Stimulated activated CD4-positive, alpha-beta T cell treated with anti-CD3 and anti-CD28 coated beads, Interleukin-4, amount 100 ng/mL, for 4 hours (primary cell): ENCODE results near the gene MINDY3.
"Not testable (repeated sequence)": the region's sequence is repeated elsewhere in the genome, so short reads cannot be mapped to it uniquely, and the experiment has no call there.

Experiments used
- DNase-seq, 2 experiments: peaks; one replicate each; pipeline ENCODE4 v3.0.0-alpha.2; 2020

MINDY3 gene

DNA sequence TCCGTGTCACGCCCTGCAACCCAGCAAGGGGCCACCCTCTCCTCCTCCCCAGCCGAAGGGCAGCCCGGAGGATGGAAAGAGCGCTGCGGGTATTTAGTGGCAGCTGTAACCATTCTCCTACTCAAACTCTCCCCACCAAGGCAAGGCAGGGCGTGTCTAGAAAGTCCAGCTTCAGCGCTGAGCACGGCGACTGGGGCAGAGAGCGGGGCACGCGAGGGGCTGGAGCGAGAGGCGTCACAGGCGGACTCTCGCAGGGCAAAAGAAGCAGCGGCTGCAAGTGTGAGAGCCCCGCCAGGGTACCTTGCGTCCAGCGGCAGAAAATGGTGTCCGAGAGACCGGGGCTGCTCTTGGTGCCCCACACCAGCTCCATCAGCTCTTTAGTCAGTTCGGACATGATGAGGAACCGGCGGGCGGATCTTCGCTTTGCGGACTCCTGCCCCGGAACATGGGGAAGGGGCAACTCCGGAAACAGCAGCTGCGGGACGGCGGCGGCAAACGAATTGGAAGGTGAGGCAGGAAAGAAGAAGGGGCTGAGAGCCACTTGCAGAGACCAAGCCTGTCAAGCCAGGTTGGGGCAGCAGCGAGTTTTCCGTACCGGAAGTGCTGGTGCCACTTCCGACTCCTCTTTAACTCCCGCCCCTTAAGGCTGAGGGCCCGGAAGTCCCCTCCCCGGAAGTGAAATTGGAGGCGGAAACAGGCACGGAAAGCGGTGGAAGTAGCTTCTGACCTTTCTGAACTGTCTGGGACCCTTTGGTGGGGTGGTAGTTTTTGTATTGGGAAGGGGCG, at the start of gene MINDY3:
Gene MINDY3, minus strand, starts transcription at position 602 of the 786 bp plus-strand sequence. Its CDS starts 208 bp downstream, at position 394.
- peak; percentile 73 to 82 for DNase-seq

DNA sequence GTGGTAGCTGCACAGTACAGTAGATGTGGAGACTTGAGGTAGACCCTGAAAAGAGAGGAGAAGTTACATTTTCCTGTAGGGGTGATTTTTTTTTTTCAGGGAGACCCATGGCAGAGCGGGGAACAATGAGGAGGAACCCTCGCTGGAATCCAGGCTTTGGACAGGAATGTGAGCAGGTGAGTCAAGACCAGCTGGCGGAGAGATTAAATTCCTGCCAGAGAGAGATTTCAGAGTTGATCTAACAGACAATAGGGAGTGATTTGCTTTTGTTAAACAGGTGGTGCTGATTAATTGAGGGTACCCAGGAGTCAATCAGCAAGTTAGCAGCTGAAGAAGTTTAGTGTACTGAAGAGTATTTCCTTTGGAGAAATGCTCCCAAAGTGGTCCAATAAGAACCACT, 41.6 kb upstream of the MINDY3 start:
- no peak for DNase-seq

DNA sequence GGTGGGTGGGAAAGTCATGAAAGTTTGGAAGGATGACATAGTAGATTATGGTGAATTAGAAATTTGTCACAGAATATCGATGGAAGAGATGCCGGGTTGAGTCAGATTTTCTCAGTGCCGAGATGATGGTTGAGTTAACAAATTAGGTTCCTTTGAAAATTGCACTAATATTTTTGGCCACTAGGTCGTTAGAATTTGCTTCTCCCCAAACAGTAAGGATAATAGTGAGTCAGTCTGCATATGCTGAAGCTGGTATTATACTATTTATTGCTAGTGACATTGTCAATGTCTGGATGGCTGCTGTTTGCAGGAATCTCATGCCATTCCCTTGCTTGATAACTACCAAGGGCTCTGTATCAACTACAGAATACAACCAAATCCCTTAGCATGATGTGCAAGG, 37.7 kb upstream of the MINDY3 start:
- no peak for DNase-seq

DNA sequence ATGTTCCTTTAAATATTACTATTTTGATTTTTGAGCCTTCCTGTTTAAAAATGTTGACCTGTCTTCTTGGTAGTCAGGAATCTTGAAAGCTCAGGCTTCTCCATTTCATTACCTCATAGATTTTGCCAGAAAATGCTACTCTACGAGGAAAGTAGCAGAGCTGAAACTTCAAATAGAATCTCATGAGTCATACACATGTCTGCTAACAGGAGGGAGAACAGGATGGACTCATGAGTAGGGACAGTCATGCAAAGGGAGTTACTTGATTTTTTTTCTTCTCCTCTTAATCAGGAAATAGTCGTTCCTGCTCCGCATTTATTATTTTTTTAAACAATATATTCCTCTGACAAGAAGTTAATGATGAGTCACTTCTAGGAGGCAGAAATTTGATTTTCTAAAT, 37.0 kb upstream of the MINDY3 start:
- DNase-seq = no peak

DNA sequence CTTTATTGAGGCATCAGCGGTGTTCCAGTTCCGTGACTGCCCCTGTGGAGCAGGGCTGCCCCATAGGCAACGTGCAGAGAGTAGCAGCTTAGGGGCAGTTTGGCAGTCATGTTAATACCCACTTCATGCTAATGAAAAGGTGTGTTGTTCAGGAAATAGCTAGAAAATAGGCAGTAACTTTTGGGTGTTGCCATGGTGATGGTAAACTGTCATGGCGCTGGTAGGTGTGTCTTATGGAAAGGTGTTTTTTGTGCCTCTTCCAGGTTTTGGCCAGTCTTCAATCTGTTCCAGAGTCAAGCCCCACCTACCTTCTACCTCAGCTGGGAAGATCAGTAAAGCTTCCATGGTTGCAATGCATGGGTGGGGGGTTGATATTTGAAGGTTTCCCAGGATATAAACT, 36.3 kb upstream of the MINDY3 start:
- no peak for DNase-seq

DNA sequence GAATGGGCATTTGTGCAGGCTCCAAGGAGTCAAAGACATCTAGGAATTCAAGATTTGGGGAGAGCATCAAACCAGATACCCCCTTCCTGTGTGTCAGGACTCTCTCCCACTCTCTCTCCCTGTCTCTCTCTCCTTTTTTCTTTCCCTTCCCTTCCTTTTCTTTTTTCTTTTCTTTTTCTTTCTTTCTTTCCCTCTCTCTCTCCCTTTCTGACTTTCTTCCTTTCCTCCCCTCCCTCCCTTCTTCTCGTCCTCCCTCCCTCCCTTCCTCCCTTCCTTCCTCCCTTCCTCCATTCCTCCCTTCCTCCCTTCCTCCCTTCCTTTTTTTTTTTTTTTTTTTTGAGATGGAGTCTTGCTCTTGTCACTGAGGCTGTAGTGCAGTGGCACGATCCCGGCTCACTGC, 24.1 kb upstream of the MINDY3 start:
- no peak for DNase-seq

DNA sequence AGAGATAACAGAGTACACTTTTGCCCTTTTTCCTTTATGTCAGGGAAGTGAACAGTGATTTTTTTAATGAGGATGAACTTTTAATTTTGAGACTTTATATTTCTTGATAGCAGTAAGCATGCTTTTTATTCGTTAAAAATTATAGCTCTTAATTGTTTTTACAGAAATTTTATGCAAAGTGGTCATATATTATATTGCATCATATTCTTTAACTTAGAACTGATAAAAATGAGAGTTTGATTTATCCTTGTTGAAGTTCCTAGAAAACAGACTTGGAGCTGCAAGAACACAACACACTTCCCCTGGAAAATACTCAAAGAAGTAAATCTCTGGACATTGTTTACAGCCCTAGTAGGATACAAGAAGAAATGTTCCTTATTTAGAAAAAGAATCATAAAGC, 21.2 kb upstream of the MINDY3 start:
- DNase-seq = no peak

DNA sequence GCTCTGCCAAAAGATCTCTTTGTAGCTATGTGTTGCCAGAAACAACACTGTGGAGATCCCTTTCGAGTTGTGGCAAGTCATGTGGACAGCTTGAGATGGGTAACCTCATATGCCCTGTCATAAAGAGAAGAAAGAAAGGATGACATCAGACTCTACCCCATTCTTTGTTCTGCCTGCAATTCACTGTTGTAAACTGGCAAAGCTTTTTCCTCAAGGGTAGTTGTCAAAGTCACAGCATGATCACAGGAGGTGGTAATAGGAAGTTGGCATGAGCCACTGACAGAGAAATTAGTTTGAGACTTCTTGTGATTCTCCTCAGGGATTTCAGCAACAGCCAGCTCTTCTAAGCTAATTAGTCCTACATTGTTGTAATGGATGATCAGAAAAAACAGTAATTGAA, 19.4 kb upstream of the MINDY3 start:
- no peak for DNase-seq

DNA sequence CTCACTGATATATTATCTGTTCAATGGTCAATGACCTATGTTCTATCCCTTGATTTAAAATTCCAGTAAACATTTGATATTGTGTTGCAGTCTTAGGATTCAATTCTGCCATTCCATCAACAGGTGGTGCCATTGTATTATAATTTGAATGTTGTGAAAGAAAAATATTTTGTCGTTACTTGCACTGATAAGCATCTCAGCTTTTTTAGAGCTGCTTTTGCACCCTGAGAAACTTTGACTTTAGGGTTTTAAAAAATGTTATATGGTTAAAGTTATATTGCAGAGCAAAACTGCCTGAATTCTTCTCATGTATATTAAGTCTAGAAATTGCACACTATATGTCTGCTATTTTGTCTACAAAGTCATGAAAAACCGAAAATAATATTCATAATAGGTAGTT, 18.8 kb upstream of the MINDY3 start:
- DNase-seq = no peak

DNA sequence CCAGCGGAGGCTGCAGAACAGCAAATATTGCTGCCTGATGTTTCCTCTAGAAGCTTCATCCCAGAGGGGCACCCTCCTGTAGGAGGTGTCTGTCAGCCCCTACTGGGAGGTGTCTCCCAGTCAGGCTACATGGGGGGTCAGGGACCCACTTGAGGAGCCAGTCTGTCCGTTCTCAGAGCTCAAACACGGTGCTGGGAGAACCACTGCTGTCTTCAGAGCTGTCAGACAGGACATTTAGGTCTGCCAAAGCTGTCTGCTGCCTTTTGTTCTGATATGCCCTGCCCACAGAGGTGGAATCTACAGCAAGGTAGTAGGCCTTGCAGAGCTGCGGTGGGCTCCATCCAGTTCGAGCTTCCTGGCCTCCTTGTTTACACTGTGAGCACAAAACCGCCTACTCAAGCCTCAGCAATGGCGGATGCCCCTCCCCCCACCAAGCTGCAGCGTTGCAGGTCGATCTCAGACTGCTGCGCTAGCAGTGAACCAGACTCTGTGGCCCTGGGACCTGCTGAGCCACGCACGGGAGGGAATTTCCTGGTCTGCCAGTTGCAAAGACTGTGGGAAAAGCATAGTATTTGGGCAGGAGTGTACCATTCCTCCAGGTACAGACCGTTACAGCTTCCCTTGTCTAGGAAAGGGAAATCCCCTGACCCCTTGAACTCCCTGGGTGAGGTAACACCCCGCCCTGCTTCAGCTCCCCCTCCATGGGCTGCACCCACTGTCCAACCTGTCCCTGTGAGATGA, 17.7 kb upstream of the MINDY3 start:
- no peak for DNase-seq

DNA sequence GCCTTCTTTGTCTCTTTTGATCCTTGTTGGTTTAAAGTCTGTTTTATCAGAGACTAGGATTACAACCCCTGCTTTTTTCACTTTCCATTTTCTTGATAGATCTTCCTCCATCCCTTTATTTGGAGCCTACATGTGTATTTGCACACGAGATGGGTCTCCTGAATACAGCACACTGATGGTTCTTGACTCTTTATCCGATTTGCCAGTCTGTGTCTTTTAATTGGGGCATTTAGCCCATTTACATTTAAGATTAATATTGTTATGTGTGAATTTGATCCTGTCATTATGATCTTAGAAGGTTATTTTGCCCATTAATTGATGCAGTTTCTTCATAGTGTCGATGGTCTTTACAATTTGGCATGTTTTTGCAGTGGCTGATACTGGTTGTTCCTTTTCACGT, 16.0 kb upstream of the MINDY3 start:
- DNase-seq = not testable (repeated sequence)

DNA sequence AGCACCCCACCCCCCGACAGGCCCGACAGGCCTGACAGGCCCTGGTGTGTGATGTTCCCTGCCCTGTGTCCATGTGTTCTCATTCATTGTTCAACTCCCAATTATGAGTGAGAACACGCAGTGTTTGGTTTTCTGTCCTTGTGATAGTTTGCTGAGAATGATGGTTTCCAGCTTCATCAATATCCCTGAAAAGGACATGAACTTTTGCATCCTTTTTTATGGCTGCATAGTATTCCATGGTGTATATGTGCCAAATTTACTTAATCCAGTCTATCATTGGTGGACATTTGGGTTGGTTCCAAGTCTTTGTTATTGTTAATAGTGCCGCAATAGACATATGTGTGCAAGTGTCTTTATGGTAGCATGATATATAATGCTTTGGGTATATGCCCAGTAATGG, 12.3 kb upstream of the MINDY3 start:
- DNase-seq = not testable (repeated sequence)

DNA sequence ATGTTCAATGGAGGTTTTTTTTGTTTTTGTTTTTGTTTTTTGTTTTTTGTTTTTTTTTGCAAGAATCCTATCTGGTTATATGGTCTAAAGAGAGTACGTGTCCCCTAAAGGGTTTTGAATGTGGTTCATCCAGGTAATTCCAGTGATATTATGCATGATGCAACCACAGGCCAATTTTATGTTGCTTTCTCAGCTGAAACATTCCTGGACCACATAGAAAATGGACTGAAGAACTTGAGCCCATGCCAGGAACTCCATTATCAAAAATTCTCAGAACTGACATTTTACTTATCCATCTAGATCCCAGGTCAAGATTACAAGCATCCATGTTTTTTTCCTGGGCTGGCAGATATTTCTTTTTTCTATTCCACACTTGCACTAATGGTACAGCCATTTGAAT, 11.5 kb upstream of the MINDY3 start:
- DNase-seq = no peak

DNA sequence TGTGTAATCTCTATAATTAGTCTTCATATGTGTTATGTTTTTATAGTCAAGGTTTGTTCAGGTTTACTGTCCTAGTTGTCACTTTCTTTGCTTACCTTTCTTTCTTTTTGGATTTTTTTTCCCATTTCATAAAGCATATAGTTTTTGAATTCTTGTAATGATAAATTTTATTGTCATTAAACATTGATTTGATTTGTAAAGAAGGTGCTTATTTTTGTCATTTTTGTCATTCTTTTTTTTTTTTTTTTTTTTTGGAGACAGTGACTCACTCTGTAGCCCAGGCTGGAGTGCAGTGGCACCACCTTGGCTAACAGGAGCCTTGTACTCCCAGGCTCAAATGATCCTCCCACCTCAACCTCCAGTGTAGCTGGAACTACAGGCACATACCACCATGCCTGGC, 9.6 kb upstream of the MINDY3 start:
- no peak for DNase-seq

DNA sequence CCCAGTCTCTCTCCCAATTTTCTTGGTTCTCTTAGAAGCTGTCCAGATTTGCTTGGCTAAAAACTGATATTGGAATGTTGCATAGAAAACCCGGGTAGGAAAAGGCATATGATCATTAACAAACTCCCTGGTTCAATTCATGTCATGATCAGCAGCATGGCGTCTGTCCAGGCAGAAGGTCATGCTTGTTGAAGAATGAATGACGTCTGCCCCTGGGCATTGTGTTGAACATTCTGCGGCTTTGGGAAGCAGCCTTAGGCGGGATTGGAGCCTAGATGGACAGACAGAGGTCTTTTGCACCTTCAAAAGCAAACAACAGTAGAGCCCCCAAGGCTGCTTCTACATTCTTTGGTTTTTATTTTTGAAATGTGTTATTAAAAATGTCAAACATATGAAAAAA, 7.7 kb upstream of the MINDY3 start:
- no peak for DNase-seq

DNA sequence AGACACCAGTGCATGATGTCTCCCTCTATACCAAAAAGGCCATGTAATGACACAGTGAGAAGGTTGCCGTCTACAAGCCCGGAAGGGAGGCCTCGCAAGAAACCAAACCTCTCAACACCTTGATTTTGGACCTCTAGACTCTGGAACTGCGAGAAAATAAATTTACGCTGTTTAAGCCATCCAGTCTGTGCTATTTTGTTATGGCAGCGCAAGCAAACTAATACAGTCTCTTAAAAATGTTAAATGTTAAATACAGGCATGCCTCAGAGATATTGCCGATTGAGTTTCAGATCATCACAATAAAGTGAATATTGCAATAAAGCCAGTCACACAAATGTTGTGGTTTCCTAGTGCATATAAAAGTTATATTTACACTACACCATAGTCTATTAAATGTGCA, 5.0 kb upstream of the MINDY3 start:
- DNase-seq = no peak

DNA sequence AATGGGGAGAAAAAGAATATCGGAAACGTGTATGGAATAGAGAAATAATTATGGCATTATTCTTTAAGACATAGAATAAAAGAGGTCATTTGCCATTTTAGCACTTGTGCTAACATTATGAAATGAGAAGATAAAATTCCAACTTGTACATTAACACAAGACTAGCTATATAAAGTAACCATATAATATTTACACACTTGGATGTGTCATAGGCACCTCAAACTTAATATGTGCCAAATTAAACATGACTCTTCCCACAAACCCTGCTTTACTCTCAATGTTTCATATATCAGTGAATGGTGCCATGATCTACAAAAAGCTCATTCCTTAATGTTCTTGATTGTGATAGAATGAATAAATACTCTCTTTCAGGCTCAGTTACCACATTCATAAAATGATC, 4.1 kb upstream of the MINDY3 start:
- no peak for DNase-seq

DNA sequence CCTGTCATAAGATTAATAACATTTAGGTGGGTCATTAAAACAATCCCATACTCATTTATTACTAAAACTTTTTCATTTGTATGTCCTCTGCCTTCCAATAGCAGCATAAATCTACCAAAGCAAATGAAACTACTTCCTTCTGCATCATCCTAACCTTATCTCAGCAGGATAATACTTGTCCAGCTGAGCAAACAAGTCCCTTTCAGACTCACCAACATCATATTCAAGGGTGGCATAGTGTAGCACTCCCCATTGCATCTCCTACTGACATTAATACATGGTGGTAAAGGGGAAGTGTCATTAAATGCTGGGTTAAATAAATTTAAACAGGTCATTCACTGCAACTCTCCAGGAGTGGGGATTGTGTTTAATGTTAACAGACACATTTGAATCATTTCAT, 3.4 kb upstream of the MINDY3 start:
- DNase-seq = no peak

DNA sequence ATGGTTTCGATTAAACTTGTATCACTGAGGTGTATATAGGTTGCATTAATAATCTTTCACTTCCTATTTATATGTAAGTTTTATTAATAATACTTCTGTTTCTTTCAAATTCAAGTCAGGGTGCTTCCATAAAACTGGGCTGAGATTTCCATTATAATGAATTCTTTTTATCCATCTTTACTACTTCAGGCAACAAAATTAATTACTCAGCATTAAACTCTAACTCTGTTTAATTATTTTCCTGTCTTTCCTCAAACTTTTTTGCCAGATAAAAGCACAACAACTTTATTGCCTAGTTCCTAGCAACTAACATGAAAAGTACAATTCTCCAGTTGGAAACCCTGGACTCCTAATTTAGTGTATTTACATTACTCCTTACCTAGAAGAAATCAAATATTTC, 3.0 kb upstream of the MINDY3 start:
- no peak for DNase-seq

DNA sequence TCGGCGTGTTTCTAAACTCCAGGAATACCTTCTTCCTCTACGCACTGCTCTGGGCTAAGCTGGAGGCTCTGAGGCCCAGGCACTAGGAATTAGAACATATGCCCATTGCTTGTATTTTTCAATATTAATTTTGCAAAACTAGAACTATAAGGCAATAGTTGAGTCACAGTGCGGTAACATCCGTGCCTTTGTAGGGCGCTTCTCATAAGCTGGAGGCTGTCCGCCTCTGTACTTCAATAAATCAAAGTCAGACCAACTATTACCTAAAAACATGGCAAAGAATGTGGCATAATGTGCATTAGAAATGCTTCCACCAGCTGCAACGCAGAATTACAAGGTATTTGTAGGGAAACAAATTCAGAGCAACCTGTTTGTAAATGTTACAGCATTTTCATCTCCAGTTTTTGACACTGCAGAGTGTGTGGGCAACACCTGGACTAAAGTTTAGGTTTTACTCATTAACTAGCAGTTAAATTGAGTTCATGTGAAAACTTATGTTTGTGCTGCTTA, 440 bp upstream of the MINDY3 start:
- no peak for DNase-seq

DNA sequence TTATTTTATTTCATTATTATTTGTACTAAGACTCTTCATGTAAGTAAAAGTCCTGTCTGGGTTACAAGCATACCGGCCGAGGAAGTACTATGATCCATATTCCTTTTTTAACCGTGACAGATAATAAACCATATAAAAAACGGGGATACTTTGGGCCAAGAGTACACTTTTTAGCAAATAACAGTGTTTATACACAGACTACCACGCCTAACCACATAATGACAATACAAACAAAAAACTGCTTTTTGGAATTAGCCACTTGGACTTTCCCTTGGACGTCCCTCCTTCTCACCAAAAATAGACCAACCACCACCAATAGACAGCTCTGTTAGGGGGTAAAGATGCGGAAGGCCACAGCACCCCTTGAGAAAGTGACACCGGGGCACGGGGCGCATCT, 800 bp downstream of the MINDY3 start:
- no peak for DNase-seq

DNA sequence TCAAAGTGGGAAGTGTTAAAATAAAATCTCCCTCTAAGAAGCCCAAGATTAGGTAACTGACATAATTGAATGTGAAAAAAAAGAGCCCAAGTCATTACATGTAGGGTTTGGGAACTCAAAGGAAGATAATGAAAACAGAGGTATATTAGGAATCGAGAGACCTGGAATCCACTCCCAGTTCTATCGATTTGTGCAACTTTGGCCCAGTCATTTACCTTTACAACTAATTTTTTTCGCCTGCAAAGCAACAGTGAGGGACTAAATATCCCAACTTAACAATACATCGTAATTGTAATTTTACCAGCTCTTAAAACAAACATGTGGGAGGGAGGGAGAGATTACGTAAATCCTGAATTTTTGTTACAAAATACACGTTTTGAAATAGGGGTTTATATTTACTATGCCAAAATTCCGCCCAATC, 1.4 kb downstream of the MINDY3 start:
- no peak for DNase-seq

DNA sequence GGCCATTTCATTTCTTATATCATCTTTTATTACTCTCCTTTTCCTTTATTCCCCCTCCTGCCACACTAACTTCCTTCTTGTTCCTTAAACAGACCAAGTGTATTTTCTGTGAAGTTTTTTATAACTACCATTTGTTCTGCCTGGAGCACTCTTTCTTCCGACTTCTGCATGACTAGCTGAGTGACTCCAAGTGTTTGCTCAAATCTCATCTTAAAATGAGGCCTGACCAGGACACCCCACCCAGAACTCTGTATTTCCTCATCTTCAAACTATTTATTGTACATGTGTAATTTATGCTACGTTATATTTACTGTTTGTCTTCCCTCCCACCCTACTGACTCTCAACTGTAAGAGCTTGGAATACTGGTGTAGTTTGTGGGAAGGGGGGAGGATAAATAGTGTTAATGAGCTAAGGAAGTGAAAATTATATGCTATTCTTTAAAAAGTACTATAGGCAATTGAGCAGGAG, 3.2 kb downstream of the MINDY3 start:
- DNase-seq = no peak

DNA sequence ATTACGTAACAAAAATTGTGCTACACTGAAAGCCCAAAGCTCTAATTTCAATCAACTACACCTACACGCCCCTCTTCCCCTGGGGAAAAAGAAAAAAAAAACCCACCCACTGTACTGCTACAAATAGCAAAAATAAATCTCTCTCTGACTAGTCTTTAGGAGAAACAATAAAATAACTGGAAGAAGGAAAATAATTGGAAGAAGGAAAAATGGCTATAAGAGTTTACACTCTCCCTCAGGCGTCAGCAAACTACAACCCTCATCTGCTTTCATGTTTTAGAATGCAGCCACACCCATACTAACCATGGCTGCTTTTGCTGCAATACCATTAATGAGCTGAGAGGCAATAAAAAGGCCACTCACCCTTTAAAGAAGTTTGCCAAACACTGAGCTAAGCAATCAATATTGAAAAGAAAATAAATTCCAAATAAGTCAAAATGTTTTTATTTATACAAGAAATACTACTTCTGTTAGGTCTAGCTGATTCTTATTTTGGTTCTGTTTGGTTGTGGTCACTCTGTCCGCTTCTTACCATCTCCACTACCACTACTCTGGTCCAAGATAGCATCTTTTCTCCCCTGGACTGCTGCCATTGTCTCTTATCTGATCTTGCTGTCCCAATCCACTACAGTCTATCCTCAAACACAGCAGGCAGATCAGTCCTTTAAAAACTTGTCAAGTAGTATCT, 3.8 kb downstream of the MINDY3 start:
- no peak for DNase-seq
